ENCODE data around the gene MRNIP.

MRNIP gene, protein sequence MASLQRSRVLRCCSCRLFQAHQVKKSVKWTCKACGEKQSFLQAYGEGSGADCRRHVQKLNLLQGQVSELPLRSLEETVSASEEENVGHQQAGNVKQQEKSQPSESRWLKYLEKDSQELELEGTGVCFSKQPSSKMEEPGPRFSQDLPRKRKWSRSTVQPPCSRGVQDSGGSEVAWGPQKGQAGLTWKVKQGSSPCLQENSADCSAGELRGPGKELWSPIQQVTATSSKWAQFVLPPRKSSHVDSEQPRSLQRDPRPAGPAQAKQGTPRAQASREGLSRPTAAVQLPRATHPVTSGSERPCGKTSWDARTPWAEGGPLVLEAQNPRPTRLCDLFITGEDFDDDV

DNA sequence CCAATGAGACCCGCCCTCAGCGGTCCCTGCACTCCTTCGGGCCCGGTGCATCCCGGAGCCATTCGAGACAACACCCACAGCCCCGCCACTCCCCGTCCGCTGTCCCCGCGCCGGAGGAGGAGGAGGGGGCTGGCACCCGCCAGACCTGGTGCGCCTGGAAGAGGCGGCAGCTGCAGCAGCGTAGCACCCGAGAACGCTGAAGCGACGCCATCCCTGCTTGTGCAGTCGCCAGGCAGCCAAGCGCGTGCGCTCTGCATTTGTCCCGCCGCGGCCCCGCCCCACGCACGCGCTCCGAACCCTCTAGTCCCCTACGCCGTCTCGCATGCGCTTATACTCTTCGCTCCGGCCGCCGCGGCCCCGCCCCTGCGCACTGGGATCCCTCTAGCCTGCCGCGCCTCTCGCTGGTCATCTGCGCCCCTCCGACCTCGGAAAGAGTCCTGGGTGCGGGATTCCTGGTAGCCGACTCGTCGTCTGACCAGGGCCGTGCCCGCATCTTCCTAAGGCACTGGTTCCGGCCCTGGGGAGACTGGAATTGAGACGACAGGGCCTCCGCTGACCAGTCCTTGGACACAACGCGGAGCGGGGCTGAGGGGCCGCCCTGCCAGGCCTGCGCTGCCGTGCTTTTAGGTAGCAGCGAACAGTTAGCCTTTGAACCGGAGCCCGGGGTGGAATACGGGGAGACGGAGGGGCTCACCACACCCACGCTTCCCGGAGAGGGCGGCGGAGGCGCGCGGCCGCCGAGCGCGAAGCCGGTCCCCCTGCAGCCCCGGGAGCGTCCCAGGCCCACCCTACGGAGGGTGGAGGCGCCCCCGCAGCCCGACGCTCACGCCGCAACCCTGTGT, at the start of gene MRNIP:
MRNIP (minus strand) TSS at position 232 of the 842 bp plus-strand sequence; CDS start at position 211, 21 bp downstream.
- peak; percentile 94 for DNase-seq

DNA sequence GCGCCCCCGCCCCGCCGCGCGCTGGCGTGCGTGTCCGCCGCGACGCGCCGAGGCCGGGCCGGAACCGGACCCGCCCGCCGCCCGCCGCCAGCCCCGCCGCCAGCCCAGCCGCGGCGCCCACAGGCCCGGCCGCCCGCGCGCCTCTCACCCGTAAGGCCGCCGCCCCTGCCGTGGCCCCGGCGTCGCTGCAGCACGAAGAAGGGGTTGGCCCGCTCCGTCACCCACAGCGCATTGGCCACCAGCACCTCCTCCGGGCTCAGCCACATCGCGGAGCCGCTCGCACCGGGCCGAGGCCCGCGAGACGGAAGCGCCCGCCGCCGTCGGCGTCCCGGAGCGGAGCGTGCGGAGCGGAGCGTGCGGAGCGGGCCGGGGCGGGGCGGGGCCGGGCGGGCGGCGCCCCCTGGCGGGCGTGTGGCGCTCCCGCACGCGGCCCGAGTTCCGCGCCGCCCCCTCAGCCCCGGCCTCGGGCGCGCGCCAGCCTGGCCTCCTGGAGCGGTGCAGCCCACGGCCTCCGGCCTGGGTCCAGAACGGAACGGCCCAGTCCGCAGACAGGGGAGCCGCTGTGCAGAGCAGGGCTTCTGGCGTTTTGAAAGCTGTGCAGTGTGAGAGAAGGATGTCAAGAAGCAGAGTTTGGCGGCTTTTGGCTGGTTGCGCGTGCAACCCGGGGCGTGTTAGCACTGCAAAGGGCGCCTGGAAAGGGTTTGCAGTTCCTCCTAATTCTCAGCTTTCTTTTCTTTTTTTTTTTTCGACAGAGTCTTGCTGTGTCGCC, 49.1 kb upstream of the MRNIP start, which contains the start of gene TBC1D9B:
TBC1D9B (minus strand) TSS at position 342 of the 769 bp plus-strand sequence; CDS start at position 266, 76 bp downstream.
- DNase-seq = peak; percentile 27

DNA sequence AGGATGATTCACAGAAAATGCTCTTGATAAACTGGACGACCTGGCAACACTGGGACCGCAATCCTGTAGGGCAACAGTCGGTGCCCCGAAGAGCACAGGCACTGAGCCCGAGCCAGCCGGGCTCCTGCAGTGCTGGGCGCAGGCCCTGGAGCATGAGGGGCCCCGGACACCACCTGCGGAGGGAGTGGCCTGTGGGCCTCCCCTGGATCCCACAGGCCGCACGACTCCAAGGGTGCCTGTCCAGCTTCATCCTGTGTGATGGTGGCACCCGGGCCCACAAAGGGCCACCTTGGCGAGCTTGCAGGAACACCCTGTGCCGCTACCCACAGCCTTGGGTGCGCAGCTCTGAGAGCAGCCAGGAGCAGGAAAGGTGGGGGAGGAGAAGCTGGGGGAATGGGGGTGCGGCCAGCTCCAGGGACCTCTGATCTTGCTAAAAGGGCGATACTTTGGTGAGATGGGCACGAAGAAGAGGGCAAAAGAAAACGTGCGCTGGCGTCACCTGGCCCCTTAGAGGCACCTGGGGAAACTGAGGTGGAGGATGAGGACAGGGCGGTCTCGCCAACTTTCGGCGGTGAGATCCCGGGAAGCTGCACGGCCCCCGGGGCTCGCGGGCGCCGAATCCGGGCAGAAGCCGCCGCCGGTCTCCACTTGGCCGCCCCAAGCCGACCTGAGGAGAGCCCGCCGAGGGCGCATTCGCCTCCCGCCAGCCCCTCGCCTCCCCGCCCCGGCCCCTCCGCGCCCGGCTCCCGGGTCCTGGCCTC, 48.4 kb upstream of the MRNIP start:
- DNase-seq = no peak

DNA sequence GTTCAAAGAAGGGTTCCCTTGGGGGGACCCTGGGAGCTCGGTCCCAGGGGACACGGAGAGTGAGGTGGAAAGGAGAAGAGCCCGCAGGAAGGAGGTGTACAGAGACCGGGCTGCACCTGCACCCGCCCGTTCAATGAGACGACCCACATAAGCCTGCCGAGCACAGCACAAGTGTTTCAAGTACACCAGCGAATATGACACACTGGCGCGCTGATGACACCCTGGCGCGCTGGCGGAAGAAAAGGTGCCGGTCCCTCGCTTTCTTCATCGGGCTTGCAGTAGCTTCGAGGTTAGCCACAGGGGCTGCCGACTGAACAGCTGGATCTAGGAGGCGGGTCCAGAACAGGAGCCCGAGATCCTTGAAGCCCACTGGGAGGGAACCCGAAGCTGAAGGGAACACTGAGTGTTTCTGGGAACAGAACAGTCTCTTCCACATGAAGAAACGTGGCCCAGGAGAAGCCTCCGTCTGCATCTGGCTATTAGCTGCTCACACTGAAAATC, 47.7 kb upstream of the MRNIP start:
- no peak for DNase-seq

DNA sequence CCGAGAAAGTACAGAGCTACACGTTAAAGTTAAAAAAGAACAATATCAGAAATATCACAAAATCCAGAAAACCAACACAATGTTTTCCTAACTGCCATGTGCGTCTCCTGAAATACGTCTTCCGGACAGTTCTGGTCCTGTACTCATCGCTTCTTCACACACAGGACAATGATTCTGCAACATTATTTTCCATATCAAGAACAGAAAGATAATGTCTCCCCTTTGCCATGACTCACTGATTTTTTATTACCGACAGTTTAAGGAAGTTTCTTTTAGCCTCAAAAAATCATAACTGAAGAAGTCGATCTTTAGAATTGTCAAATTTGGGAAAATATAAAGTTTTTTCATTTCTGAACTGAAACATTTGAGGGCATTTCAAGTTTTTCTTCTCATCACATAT, 46.5 kb upstream of the MRNIP start:
- no peak for DNase-seq

DNA sequence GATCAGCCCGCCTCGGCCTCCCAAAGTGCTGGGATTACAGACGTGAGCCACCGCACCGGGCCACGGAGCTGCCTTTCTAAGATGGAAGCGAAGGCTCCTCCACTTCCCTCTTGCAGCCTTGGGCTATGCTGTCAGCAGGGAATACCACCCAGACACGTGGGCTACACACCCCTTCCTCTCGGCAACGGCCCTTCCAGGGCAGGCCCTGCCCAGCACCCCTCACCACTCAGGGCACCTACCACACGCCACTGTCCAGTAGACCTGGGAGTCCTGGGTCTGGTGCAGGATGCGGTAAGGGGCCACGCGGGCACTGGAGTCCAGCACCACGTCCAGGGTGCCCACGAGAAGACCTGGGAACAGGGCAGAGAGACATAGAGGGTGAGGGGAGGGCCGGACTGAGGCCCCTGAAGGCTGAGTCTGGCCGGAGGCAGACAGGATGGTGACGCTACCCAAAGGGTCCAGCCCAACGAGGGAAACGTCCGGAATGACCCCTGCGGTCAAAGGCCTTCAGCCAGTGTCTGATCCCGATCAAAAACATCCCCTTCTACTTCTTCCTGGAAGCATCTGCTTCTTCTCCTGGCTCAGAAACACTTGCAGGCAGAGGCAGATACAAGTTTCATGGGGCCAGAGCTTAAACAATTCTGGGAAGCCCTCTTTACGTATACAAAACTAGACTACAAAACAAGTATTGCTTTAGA, 46.0 kb upstream of the MRNIP start:
- no peak for DNase-seq

DNA sequence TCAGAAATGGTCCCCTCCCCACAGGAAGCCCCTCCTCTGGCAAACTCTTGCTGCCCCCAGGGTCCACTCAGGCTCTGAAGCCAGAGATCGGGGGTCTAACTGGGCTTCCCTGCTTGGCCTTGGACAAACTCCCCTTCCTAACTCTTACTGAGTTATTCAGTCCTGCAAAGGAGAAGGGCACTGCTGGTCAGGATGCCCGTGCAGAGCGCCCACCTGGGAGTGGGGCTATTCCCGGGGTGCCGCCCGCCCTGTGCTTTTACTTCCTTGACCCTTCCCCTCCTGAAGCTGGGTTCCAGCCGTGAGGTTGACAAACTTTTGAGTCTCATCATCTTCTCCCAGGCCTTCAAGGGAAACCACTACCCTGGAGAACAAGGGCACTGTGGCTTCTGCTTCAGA, 44.1 kb upstream of the MRNIP start:
- DNase-seq = no peak

DNA sequence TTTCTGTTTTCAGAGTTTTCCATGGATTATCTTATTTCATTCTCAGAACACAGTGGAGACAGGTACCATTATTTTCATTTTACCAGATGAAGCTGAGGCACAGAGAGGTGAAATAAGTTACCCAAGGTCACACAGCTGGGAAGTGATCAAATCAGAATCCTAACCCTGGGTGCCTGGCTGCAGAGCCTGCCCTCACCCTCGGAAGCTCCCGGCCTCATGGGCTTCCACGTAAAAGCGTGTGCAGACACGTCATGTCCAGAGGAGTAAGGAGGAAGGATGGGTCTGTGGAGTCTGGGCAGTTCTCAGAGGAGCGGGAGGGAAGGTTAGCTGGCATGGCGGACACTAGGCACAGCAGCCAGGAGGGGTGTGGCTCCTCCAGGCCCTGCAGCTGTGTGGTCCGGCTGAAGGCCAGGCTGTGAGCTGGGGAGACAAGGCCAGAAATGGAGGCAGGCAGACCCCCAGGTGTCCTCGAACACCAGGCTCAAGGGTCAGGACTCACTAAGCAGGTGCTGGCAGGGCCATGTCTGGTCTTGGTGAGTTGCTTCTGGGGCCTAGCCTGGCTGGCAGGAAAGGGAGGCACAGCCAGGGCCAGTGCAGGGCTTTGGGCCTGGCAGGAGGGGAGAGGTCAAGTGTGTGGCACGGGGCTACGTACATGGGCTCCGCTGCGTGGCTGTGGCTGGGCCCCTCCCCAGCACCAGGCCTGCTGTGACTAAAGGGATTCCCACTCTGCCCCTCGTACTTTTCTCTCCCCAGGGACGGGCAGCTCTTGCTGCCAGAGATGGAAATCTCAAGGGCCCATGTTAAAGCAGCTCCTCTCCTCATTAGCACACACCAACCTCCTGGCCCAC, 43.5 kb upstream of the MRNIP start:
- DNase-seq = no peak

DNA sequence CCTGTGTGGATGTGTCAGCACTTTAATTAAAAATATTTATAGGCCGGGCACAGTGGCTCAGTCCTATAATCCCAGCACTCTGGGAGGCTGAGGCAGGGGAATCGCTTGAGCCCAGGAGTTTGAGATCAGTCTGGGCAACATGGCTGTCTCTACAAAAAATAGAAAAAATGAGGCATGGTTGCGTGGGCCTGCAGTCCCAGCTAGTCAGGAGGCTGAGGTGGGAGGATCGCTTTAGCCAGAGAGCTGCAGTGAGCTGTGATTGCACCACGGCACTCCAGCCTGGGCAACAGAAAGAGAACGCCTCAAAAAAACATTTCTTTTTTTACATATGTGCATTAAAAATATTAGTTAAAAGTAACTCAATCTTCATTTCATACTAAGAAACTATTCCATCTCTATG, 42.8 kb upstream of the MRNIP start:
- DNase-seq = no peak

DNA sequence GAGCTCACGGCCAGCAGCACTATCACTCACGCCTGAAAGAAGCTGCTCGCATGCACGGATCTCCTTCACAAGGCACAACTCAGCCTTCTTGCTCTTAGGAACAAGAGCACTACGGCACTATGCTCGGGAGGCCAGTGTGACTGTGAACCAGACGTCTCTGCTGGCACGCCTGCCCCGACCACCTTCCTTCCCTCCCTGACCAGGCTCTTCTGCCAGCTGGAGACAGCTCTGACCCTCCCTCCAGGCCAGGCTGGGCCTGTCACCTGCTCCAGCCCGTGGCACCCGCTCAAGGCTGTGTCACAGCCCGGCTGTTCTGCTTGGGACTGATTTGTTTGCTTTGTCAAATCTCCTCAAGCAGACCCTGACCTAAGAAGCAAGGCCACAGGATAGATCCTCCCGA, 42.1 kb upstream of the MRNIP start:
- no peak for DNase-seq

DNA sequence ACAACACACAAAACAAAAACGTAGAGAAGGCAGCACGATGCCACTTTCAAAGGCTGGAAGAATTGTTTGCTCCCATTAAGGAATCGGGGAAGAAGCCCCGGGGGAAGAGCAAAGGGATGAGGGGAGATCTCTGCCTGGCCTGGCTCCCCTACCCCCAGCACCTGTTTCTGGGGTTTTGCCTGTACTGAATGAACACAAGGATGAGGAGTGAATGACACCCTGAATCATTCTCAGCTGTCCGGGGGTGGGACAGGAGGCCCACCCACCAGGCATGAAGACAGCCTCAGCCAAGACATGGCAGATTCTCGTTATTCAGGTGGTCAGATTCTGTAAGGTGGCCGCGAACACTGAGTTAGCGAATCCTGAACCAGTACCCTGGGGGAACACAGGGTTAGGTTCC, 41.6 kb upstream of the MRNIP start:
- no peak for DNase-seq

DNA sequence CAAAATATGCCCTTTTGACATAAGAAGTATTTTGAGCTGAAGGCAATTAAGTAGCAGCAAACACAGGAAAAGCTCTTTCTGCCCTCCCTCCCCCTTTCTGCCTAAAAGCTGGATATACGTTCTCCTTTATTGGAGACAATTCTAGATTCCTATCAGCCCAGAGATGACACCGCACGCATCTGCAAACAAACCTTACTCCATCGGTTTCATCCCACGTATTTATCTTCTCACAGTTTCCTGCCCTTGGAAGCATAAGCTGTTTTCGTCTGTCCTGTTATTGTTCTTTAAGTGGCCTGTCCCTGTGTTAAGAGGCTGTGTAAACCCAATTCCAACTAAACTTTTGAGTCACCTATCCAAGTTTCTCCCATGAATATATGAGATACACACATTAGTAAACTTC, 37.2 kb upstream of the MRNIP start:
- no peak for DNase-seq

DNA sequence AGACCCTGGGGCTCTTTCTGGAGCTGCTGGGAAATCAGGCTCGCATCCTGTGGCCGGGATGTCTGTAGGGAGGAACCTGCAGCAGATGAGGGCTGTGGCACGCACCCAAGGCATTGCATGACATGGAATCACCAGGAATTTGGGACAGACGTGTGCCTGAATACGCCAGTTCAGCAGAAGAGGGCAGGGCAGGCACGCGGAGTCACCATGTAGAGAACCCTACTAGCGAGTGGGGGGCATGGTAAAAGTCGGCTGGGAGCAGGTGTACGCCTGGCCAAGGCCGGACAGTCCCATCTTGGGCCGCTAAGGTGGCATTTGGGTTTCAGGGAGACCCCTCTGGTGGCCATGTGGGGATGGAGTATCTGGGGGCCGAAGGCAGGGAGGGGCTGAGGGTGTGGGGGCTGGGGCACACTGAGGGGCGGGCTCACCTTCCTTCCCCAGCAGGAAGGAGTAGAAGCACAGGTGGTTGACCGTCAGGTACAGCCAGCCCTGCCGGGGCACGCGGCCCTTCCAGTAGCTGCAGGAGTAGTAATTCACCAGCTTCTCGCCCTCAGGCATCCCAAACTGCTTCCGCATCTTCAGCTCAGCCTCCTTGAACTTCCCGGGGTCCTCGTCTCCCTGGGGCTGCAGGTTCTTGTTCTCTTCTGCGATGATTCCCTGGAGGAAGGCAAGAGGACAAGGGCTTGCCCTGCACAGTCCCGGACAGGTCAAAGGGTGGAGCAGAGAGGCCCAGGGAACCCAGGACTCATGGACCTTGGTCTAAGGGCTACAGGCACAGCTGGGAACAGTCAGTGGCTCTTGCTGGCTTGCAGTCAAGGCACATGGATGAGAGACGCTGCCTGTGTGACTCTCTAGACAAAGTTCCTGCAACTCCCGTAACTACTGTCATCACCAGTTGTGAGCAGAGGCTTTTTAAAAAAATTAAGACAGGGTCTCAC, 35.6 kb upstream of the MRNIP start:
- no peak for DNase-seq

DNA sequence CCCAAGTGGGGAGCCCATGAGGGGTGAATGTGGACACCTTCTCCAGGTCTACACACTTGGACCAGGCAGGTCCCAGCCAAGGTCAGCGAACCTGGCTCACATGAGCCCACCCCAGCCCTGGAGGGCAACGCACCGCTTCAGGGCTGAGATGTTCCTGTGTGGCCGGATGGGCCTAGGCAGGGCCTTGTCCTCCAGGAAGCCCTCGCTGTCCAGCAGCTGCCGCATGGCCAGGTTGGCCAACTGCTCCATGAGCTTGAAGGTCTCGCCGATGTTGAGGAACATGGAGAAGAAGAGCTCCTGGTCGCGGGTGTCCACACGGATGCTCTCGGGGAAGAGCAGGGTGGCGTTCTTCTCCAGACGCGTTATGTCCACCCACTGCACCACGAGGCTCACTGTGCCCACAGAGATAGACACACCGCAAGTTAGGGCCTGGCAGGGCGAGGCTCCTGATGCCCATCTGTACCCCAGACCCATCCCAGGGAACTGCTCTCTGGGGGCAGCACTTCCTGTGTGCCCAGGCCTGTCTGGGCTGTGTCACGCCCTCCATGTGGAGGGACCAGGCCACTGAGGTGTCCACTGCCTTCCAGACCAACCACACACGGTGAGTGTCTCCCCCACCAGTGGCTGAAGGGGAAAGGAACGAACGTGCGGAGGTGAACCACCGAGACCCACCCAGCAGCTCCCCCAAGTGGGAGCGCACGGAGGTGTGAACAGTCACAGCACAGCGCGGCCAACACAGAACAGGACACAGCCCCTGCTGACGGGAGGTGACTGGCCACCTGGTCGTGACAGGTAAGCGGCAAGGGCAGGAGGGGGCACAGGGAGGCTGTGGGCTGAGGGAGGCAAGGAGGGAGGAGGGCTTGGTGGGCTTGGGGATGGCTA, 34.7 kb upstream of the MRNIP start:
- DNase-seq = no peak

DNA sequence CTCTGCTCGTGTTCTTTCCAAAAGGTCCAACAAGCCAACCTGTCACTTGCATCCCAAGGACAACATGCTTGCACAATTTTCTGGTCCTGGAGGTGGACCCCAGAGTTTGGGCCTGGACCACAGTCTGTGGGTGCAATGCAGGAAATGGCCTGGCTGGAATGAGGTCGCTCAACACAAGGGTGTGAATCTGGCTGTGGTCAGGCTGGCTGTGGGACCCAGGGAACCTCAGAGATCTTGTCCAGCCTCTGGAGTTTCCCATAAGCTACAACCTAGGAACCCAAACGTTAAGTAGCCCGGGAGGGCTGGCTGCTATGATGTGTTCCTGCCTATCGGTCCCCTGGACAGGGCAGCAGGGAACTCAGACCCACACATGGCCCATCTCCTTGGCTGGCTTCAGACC, 33.6 kb upstream of the MRNIP start:
- DNase-seq = no peak

DNA sequence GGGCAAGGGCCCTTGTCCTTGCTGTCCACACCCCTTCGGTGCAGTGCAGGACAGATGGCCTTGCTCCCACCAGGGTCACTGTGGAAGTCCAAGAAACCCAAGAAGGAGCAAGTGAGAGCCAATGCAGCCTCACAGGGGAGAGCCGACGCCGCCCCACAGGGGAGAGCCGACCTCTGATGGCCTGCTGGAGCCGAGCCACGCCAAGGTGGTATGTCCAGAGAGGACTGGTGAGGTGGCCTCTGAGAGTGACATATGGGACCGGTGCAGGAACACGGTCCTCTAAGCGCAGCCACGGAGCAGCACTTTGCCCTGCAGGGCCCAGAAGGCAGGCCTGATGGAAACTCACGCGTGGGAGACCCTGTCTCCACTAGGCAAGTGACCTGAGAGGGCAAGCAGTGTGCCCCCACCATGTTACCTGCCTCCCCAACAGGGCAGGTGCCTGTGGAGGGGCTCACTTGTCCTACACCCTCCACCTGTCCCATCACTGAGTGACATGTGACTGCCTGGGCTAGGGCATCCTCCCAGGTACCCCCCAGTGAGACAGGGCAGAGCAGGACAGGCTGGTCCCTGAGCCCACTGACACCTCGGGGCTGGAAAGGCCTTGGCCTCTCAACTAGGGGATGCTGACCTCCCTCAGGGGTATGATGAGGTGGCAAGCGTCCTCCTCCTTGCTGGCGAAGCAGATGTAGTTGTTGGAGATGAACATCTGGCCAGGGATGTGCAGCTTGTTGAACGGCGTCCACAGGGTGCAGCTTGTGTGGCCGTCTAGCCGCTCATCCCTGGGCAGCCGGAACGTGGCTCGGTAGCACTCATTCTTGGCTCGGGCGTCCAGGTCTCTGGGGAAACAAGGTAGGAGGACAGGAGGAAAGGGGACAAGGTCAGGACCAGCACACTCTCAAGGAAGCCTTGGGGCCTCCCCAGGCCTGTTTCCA, 32.4 kb upstream of the MRNIP start:
- DNase-seq = no peak

DNA sequence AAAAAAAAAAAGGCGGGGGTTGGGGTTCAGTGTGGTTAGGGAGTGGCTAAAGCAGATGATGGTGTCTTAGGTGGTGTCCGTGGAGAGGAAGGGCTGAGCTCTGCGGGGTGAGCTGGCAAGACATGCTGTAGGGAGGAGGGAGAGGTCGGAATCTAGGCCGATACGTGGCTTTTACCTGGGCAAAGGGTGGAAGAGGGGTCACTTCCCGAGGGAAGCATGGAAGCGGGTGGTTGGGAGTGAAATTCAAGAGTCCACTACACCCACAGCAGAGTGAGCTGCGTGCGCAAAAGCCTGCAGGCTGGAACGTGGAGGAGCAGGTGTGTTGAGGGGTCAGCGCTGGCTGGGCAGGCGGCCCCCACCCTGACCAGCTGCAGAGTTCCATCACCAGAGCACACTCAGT, 31.3 kb upstream of the MRNIP start:
- DNase-seq = no peak

Measured in NCI-H748 treated with DMSO at 0.1 percent for 48 hours (cell line).